ENCODE data around the gene CEL.
"Not testable (repeated sequence)": the region's sequence is repeated elsewhere in the genome, so short reads cannot be mapped to it uniquely, and the experiment has no call there.

CEL gene

DNA sequence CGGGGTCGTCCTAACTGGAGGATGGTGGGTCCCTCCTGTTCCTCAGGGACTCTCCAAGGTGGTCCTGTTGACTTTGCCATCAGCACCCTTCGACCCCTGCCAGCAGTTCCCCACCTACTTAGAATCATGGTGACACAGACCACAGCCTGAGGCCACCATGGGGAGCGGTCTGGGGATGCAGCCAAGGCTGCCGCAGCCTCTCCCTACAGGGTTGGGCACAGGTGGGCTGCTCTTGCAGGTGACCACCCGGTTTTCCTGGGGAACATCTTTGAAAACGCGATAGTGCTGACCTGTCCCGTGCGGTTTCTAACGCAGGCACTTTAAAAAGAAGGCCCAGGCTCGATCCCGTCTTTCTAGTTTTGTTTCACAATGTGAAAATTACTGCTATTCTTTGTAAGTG is 12.7 kb upstream of the CEL start:
- DNase-seq, result no peak

- DNase-seq, result no peak
These were observed 11.6 kb upstream of the CEL start for GRCh38 chr9:133050142-133050541.

DNA sequence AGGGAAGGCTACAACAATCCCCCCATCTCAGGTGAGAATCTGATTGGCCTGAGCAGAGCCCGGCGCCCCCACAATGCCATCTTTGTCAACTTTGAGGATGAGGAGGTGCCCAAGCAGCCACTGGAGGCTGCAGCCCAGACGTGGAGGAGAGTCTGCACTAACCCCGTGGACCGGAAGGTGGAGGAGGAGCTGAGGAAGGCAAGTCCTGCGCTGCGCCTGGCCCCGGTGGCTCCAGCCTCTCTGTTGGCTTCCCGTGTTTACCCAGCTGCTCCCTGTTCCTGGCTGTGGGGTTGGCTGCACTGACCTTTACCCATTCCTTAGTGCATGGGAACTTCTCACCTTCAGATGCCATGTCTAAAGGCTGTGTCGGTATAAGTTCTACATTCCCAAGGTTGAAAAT is 11.0 kb upstream of the CEL start:
- no peak for DNase-seq

- DNase-seq, result no peak
These were observed 10.4 kb upstream of the CEL start for GRCh38 chr9:133051281-133051900.

DNA sequence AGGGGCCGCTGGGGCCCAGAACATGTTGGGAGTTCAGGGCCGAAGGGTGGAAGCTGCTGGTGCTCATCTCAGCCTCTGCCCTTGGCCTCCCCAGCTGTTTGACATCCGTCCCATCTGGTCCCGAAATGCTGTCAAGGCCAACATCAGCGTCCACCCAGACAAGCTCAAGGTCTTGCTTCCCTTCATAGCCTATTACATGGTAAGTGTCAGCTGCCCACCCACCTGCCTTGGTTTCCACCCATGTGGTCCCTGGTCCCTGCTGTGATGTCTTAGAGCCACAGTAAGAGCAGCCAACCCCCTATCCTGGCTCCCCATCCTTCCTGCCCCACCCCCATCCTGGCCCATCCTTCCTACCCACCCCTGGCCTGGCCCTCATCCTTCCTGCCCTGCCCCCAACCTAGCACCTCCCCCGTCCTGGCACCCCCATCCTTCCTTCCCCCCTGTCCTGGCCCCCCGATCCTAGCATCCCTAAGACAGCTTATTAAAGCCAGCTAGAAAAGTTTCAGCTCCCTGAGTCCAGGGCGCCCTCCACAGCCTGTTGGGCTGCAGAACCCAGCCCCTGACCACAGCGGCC is 9.7 kb upstream of the CEL start:
- DNase-seq, result no peak

- DNase-seq, result no peak
These were observed 7.4 kb upstream of the CEL start for GRCh38 chr9:133054194-133054890.

GRCh38 chr9:133054966-133055365 is 6.8 kb upstream of the CEL start:
- DNase-seq, result no peak

DNA sequence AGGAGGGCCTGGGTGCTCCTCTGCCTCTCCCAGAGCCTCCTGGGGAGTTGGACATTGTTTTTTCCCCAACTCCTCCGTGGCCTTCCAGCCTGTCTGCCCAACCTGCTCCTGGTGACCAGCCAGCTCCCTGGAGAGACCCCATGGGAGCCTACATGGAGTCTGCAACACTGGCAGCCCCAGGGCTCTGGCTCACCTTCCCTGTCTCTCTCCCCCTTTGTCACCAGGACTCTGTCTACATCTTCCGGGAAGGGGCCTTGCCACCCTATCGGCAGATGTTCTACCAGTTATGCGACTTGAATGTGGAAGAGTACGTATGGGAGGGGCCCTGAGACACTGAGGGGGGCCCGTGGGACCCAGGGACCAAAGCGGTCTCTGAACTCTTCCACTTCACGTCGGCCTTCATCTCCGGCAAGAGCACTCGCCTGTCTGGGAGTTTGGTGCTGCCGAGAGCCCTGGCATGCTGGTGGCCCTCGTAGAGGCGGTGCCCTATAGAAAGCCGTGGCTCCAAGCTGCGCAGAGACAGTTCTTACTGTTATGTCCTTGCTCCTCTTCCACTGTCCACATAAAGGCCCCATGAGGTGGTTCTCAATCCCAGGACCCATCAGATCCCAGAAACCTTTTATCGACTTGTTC is 5.9 kb upstream of the CEL start:
- no peak for DNase-seq

GRCh38 chr9:133056533-133056932 is 5.2 kb upstream of the CEL start:
- no peak for DNase-seq

DNA sequence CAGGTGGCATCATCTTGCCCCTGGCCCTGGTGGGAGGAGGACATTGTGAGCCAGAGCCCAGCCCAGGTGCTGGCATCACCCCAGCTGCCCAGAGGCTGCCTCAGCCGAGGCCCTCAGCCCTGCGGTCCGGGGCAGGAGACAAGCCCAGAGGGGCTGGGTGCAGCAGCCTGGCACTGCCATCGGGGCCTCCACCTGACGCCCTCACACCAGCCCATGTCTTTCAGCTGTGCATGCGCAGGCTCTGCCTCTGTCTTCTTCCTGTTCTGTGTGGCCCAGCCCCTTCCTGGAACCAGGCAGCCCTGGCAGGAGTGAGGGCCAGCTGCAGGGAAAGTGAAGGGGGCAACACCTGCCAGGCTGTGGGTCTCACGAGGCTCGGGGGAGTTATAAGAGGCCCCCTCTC is 4.8 kb upstream of the CEL start:
- no peak for DNase-seq

DNA sequence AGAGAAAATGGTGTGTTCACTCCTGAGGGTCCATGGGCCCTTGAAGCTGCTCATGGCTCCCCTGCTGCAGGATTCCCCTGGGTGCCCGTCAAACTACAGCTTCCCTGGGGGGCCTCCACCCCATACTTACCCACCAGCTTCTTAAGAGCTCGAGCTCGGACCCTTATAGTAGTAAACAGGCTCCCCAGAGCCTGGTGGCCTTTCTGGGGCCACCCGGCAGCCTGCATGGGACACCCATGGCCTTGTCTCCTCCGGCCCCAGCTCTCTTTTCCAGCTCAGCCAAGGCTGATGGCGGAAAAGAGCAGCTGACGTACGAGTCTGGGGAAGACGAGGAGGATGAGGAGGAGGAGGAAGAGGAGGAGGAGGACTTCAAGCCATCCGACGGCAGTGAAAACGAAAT is 4.2 kb upstream of the CEL start:
- DNase-seq, result no peak

DNA sequence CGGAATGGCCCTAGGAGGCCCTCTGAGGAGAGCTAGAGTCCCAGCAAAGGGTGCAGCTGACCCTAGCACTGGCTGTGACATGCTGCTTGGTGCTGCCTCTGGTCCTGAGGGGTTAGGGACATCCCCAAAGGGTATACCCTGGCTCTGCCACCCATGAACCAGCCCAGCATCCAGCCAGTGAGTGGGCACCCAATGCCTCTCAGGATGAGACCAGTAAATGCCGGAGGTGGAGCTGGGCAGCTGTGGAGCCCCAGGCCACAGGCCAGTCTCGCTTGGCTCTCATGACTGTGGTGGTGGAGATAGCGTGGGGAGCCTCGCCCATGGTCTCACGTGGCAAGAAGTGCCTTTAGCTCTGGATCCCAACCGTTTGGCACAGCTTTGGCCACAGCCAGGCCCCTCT is 3.7 kb upstream of the CEL start:
- no peak for DNase-seq

DNA sequence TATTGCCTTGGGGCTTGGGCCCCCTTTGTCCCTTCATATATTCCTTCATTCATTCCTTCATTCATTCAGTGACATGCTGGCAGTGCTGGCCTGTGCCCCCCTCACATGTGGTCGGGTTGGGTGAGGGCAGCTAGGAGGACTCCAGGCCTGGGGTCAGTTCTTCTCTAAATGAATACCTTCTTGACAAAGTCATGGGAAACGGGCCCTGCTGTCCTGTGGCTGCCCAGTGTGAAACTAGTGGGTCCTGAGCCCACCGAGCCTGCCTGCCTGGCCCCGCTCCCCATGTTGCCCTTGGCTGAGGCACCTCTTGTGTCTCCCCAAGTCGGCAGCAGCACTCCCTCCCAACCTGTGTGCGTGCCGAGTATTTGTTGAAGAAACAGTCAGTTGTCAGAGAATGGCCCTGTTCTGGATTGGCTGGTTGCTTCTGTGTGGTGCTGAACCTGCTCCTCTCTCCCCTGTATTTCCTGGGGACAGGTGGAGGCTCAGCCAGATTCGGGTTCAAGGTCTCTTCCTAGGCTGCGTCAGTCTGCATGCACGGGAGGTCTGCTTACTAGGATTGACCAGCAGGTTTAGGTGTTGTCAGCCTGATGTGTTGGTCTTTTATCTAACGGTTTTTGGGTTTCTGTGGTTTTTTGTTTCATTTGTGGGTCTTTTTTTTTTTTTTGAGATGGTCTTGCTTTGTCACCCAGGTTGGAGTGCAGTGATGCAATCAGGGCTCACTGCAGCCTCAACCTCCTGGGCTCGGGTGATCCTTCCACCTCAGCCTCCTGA is 3.0 kb upstream of the CEL start:
- no peak for DNase-seq

- DNase-seq, result no peak
These were observed 2.2 kb upstream of the CEL start for GRCh38 chr9:133059623-133060022.

DNA sequence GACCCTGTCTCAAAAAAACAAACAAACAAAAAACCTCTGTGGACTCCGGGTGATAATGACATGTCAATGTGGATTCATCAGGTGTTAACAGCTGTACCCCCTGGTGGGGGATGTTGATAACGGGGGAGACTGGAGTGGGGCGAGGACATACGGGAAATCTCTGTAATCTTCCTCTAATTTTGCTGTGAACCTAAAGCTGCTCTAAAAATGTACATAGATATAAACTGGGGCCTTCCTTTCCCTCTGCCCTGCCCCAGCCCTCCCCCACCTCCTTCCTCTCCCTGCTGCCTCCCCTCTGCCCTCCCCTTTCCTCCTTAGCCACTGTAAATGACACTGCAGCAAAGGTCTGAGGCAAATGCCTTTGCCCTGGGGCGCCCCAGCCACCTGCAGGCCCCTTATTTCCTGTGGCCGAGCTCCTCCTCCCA is 1.4 kb upstream of the CEL start:
- no peak for DNase-seq

DNA sequence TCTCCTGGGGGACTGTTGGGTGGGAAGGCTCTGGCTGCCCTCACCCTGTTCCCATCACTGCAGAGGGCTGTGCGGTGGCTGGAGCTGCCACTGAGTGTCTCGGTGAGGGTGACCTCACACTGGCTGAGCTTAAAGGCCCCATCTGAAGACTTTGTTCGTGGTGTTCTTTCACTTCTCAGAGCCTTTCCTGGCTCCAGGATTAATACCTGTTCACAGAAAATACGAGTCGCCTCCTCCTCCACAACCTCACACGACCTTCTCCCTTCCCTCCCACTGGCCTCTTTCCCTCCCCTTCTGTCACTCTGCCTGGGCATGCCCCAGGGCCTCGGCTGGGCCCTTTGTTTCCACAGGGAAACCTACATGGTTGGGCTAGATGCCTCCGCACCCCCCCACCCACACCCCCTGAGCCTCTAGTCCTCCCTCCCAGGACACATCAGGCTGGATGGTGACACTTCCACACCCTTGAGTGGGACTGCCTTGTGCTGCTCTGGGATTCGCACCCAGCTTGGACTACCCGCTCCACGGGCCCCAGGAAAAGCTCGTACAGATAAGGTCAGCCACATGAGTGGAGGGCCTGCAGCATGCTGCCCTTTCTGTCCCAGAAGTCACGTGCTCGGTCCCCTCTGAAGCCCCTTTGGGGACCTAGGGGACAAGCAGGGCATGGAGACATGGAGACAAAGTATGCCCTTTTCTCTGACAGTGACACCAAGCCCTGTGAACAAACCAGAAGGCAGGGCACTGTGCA is 590 bp upstream of the CEL start:
- not testable (repeated sequence) for DNase-seq

GRCh38 chr9:133062569-133062968 is 788 bp downstream of the CEL start:
- not testable (repeated sequence) for DNase-seq

DNA sequence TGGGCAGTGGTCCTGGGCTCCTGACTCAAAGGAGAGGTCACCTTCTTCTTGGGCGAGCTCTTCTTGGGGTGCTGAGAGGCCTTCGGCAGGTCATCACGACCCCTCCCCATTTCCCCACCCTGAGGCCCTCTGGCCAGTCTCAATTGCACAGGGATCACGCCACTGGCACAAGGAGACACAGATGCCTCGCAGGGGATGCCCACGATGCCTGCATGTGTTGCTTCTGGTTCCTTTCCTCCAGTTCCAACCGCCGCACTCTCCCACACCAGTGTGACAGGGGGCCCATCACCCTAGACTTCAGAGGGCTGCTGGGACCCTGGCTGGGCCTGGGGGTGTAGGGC is 1.3 kb downstream of the CEL start:
- DNase-seq, result no peak

GRCh38 chr9:133063500-133064231 is 1.9 kb downstream of the CEL start:
- DNase-seq, result no peak

GRCh38 chr9:133064241-133065069 is 2.7 kb downstream of the CEL start:
- DNase-seq, result no peak

GRCh38 chr9:133065070-133065388 is 3.2 kb downstream of the CEL start:
- no peak for DNase-seq
